ENCODE measurements around the gene KLRF1.

The KLRF1 gene

GRCh38 chr12:9867531-9867930 lies 40.2 kb downstream of the KLRF1 start:
- no peak overlapping the region for H3K4me3 ChIP-seq (ENCODE audit: low read depth, low read length, poor library complexity, severe bottlenecking)
- no peaks in the 10 kb centered on the region for H3K36me3 ChIP-seq (ENCODE audit: insufficient read depth, low read length)
- no peaks in the 10 kb centered on the region for H3K9me2 ChIP-seq (ENCODE audit: low read depth, low read length)
- H3K9me3 ChIP-seq (ENCODE audit: low read length), result 0 out of 2 replicates have a peak, but pooled peaks cover 2% of the 10 kb centered on the region
- no peaks in the 10 kb centered on the region for H3F3A ChIP-seq (ENCODE audit: insufficient read depth, low read length)
- no peak overlapping the region for H3K9ac ChIP-seq (ENCODE audit: low read length)
- H2AFZ ChIP-seq (ENCODE audit: low read length), result no peak overlapping the region
- no peak for TF ChIP-seq EZH2 (IDR thresholded peaks at IDR 0.05; ENCODE audit: borderline replicate concordance, low read length)
- no peak for TF ChIP-seq CTCF (IDR thresholded peaks at IDR 0.05; ENCODE audit: low read length)
- peaks cover 32% of the 10 kb centered on the region for H3K4me1 ChIP-seq (ENCODE audit: insufficient read depth, low read length, severe bottlenecking)
- H3K4me2 ChIP-seq (ENCODE audit: low read length), result no peak overlapping the region
- no peak overlapping the region for H3K27ac ChIP-seq (ENCODE audit: low read depth, low read length, poor library complexity, severe bottlenecking)
- no peaks in the 10 kb centered on the region for H3K27me3 ChIP-seq (ENCODE audit: insufficient read depth, low read length)
- no peaks in the 10 kb centered on the region for H4K20me1 ChIP-seq (ENCODE audit: insufficient read depth, low read length)
- H3K79me2 ChIP-seq (ENCODE audit: insufficient read depth, low read length), result no peaks in the 10 kb centered on the region

GRCh38 chr12:9868311-9868801 lies 41.1 kb downstream of the KLRF1 start:
- Histone ChIP-seq H3K36me3 (ENCODE audit: insufficient read depth, low read length) (no peaks in the 10 kb centered on the region), H3K27me3 (ENCODE audit: insufficient read depth, low read length) (no peaks in the 10 kb centered on the region), H3K9ac (ENCODE audit: low read length) (no peak overlapping the region), H3K27ac (ENCODE audit: low read depth, low read length, poor library complexity, severe bottlenecking) (no peak overlapping the region), H3K9me3 (ENCODE audit: low read length) (0 out of 2 replicates have a peak, but pooled peaks cover 2% of the 10 kb centered on the region), H2AFZ (ENCODE audit: low read length) (0 out of 2 replicates have a peak overlapping the region, but pooled peaks have one; percentile 97), H4K20me1 (ENCODE audit: insufficient read depth, low read length) (no peaks in the 10 kb centered on the region), H3K4me3 (ENCODE audit: low read depth, low read length, poor library complexity, severe bottlenecking) (no peak overlapping the region), H3K79me2 (ENCODE audit: insufficient read depth, low read length) (no peaks in the 10 kb centered on the region), H3K4me2 (ENCODE audit: low read length) (peak overlapping the region; percentile 71), H3F3A (ENCODE audit: insufficient read depth, low read length) (no peaks in the 10 kb centered on the region), H3K4me1 (ENCODE audit: insufficient read depth, low read length, severe bottlenecking) (peaks cover 32% of the 10 kb centered on the region), H3K9me2 (ENCODE audit: low read depth, low read length) (no peaks in the 10 kb centered on the region)
- TF ChIP-seq CTCF (IDR thresholded peaks at IDR 0.05; ENCODE audit: low read length) (no peak), EZH2 (IDR thresholded peaks at IDR 0.05; ENCODE audit: borderline replicate concordance, low read length) (no peak)

- Histone ChIP-seq H3K9ac (ENCODE audit: low read length) (no peak overlapping the region), H3K4me3 (ENCODE audit: low read depth, low read length, poor library complexity, severe bottlenecking) (peak overlapping the region; percentile 51), H3K9me2 (ENCODE audit: low read depth, low read length) (no peaks in the 10 kb centered on the region), H3K27ac (ENCODE audit: low read depth, low read length, poor library complexity, severe bottlenecking) (no peak overlapping the region), H3F3A (ENCODE audit: insufficient read depth, low read length) (no peaks in the 10 kb centered on the region), H3K27me3 (ENCODE audit: insufficient read depth, low read length) (no peaks in the 10 kb centered on the region), H3K4me1 (ENCODE audit: insufficient read depth, low read length, severe bottlenecking) (peaks cover 32% of the 10 kb centered on the region), H4K20me1 (ENCODE audit: insufficient read depth, low read length) (no peaks in the 10 kb centered on the region), H3K36me3 (ENCODE audit: insufficient read depth, low read length) (no peaks in the 10 kb centered on the region), H3K79me2 (ENCODE audit: insufficient read depth, low read length) (no peaks in the 10 kb centered on the region), H3K4me2 (ENCODE audit: low read length) (peak overlapping the region; percentile 71), H2AFZ (ENCODE audit: low read length) (peak overlapping the region; percentile 97), H3K9me3 (ENCODE audit: low read length) (0 out of 2 replicates have a peak, but pooled peaks cover 2% of the 10 kb centered on the region)
- TF ChIP-seq CTCF (IDR thresholded peaks at IDR 0.05; ENCODE audit: low read length), result no peak
- TF ChIP-seq EZH2 (IDR thresholded peaks at IDR 0.05; ENCODE audit: borderline replicate concordance, low read length), result no peak
Observed at GRCh38 chr12:9868951-9869306, 41.6 kb downstream of the KLRF1 start.

Data from OCI-LY1 (cell line).